H1 (cell line): Measurements from ENCODE around the gene SPOCK3. TPM values are rescaled to one million over a fixed set of nuclear protein-coding genes. Genes with fewer than 3 reads are reported as not detected.

Source experiments
- CTCF ChIA-PET: fragments of 300-600 bp; sonication (Branson Sonifier 250); formaldehyde crosslinking; loops from one replicate; lab custom pipeline; 2021; ENCODE audit not compliant: partially characterized antibody; lab: Charles Lee
- POLR2A ChIA-PET: fragments of 300-600 bp; sonication (Branson Sonifier 250); formaldehyde crosslinking; loops from one replicate; lab custom pipeline; 2021; ENCODE audit warnings: inconsistent platforms; ENCODE audit not compliant: partially characterized antibody; lab: Charles Lee
- DNase-seq, 2 experiments: peaks; one replicate each; pipeline versions ENCODE4 v3.0.0 to v3.0.0-alpha.2; 2010 to 2022; ENCODE audit warnings: low spot score in 2 of 2, low read depth in 1 of 2, mixed read lengths in 1 of 2
- FAIRE-seq: peaks from 2 replicates; lab custom pipeline; 2011; peaks lifted over from hg19 to GRCh38; lab: Jason Lieb, UNC
- H2AFZ ChIP-seq: 2 replicates; pipeline ENCODE4 v1.8.1; 2012; ENCODE audit warnings: low read length, inconsistent platforms
- H2AK5ac ChIP-seq: 2 replicates; pipeline ENCODE4 v1.6.1; 2013; ENCODE audit warnings: low read depth, low read length
- H2BK120ac ChIP-seq: replicated peaks from 2 replicates; pipeline ENCODE3; 2013; ENCODE audit warnings: low read depth, low read length, inconsistent platforms
- H2BK12ac ChIP-seq: 2 replicates; pipeline ENCODE4 v1.6.1; 2013; ENCODE audit warnings: low read depth, low read length
- H2BK15ac ChIP-seq: 2 replicates; pipeline ENCODE4 v1.6.1; 2013; ENCODE audit warnings: low read length
- H2BK20ac ChIP-seq: 2 replicates; pipeline ENCODE4 v1.6.1; 2013; ENCODE audit warnings: low read length
- H2BK5ac ChIP-seq: 2 replicates; pipeline ENCODE4 v1.6.1; 2013; ENCODE audit warnings: low read depth, low read length
- H3K14ac ChIP-seq: 2 replicates; pipeline ENCODE4 v1.6.1; 2013; ENCODE audit warnings: inconsistent platforms; ENCODE audit not compliant: insufficient read length
- H3K18ac ChIP-seq: 2 replicates; pipeline ENCODE4 v1.6.1; 2013; ENCODE audit warnings: low read length; ENCODE audit errors: extremely low read depth
- H3K23ac ChIP-seq: 2 replicates; pipeline ENCODE4 v1.6.1; 2013; ENCODE audit warnings: inconsistent platforms; ENCODE audit not compliant: insufficient read length
- H3K23me2 ChIP-seq: 2 replicates; pipeline ENCODE4 v1.6.1; 2013; ENCODE audit warnings: low read depth, low read length
- H3K27ac ChIP-seq: 2 replicates; pipeline ENCODE4 v1.6.1; 2011; ENCODE audit warnings: low read depth, low read length, inconsistent platforms
- H3K27me3 ChIP-seq, 4 experiments: replicated peaks in 1 of 4; 1 replicate in 1 of 4; 2 replicates in 3 of 4; pipeline versions ENCODE4 v1.6.1 to v1.8.1; 2011 to 2013; ENCODE audit warnings: low read length in 3 of 4, mild to moderate bottlenecking in 3 of 4, inconsistent platforms in 2 of 4, mixed read lengths in 2 of 4, moderate library complexity in 1 of 4; ENCODE audit not compliant: control insufficient read depth in 3 of 4, insufficient read depth in 3 of 4; ENCODE audit errors: extremely low read depth in 1 of 4
- H3K36me3 ChIP-seq, 4 experiments: 2 replicates each; pipeline versions ENCODE4 v1.6.1 to v1.8.1; 2011 to 2013; ENCODE audit warnings: mild to moderate bottlenecking in 4 of 4, low read length in 3 of 4, moderate library complexity in 2 of 4, control low read depth in 1 of 4, inconsistent platforms in 1 of 4; ENCODE audit not compliant: insufficient read depth in 4 of 4, control insufficient read depth in 2 of 4
- H3K4ac ChIP-seq: replicated peaks from 2 replicates; pipeline ENCODE3; 2013; ENCODE audit warnings: low read length, low read depth, mixed read lengths, inconsistent platforms; ENCODE audit not compliant: insufficient read length
- H3K4me1 ChIP-seq, 4 experiments: replicated peaks in 1 of 4; 1 replicate in 1 of 4; 2 replicates in 3 of 4; pipeline versions ENCODE4 v1.6.1 to v1.8.1; 2011 to 2013; ENCODE audit warnings: low read length in 3 of 4, inconsistent platforms in 2 of 4, mixed read lengths in 1 of 4; ENCODE audit not compliant: insufficient read depth in 4 of 4, control insufficient read depth in 3 of 4
- H3K4me2 ChIP-seq, 2 experiments: 2 replicates each; pipeline versions ENCODE4 v1.6.1 to v1.8.1; 2011 to 2013; ENCODE audit warnings: low read depth in 2 of 2, low read length in 2 of 2, control low read depth in 1 of 2, inconsistent platforms in 1 of 2, mild to moderate bottlenecking in 1 of 2; ENCODE audit not compliant: insufficient read depth in 1 of 2
- H3K4me3 ChIP-seq, 4 experiments: fragments of 200-600, 300-600 bp in 1 of 4; sonication (generic), shearing (Covaris generic), sonication (Bioruptor Twin) in 1 of 4; 2 replicates each; pipeline versions ENCODE4 v1.5.1 to v1.8.1; 2011 to 2016; ENCODE audit warnings: low read length in 4 of 4, low read depth in 3 of 4, control low read depth in 2 of 4, inconsistent platforms in 2 of 4, mild to moderate bottlenecking in 2 of 4, mixed read lengths in 1 of 4, moderate library complexity in 1 of 4; ENCODE audit not compliant: insufficient read depth in 2 of 4; ENCODE audit errors: extremely low read depth in 1 of 4
- H3K56ac ChIP-seq: replicated peaks from 2 replicates; pipeline ENCODE3; 2013; ENCODE audit warnings: low read depth, mild to moderate bottlenecking, mixed read lengths, low read length, inconsistent platforms; ENCODE audit not compliant: insufficient read length
- H3K79me1 ChIP-seq: 2 replicates; pipeline ENCODE4 v1.6.1; 2013; ENCODE audit warnings: low read depth, low read length, control low read depth
- H3K79me2 ChIP-seq, 2 experiments: 2 replicates each; pipeline versions ENCODE4 v1.6.1 to v1.8.1; 2012 to 2013; ENCODE audit warnings: low read length in 2 of 2, mild to moderate bottlenecking in 2 of 2, inconsistent platforms in 1 of 2; ENCODE audit not compliant: insufficient read depth in 2 of 2, control insufficient read depth in 1 of 2
- H3K9ac ChIP-seq, 4 experiments: replicated peaks in 1 of 4; 1 replicate in 1 of 4; 2 replicates in 3 of 4; pipeline versions ENCODE4 v1.6.1 to v1.8.1; 2011 to 2013; ENCODE audit warnings: low read depth in 3 of 4, low read length in 3 of 4, control low read depth in 2 of 4, mild to moderate bottlenecking in 2 of 4, moderate library complexity in 2 of 4, inconsistent platforms in 1 of 4; ENCODE audit errors: extremely low read depth in 1 of 4
- H3K9me3 ChIP-seq, 2 experiments: 2 replicates each; pipeline versions ENCODE4 v1.6.1 to v1.8.1; 2012 to 2013; ENCODE audit warnings: mild to moderate bottlenecking in 2 of 2, moderate library complexity in 2 of 2, control low read depth in 1 of 2, inconsistent platforms in 1 of 2, low read depth in 1 of 2, low read length in 1 of 2, mixed read lengths in 1 of 2; ENCODE audit not compliant: insufficient read depth in 2 of 2
- H4K20me1 ChIP-seq, 2 experiments: replicated peaks in 1 of 2; 2 replicates each; pipeline versions ENCODE3 to v1.8.1; 2011 to 2013; ENCODE audit warnings: inconsistent platforms in 2 of 2, low read length in 2 of 2, mild to moderate bottlenecking in 1 of 2; ENCODE audit not compliant: insufficient read depth in 2 of 2, control insufficient read depth in 1 of 2
- H4K5ac ChIP-seq: 2 replicates; pipeline ENCODE4 v1.6.1; 2013; ENCODE audit warnings: low read length, low read depth, mixed read lengths, inconsistent platforms; ENCODE audit not compliant: insufficient read length
- H4K8ac ChIP-seq: 2 replicates; pipeline ENCODE4 v1.8.0; 2013; ENCODE audit warnings: mild to moderate bottlenecking, moderate library complexity, low read length, inconsistent platforms; ENCODE audit not compliant: insufficient read depth; ENCODE audit errors: extremely low read depth
- H4K91ac ChIP-seq: replicated peaks from 2 replicates; pipeline ENCODE3; 2013; ENCODE audit warnings: low read length, mixed read lengths, inconsistent platforms; ENCODE audit not compliant: insufficient read length
- CBX8 ChIP-seq: fragments of 300-800, 300-1000 bp; sonication (generic); IDR thresholded peaks from 2 replicates; pipeline ENCODE4 v1.7.1; 2016; ENCODE audit warnings: low read depth, low read length, borderline replicate concordance
- GABPA ChIP-seq: IDR thresholded peaks from 2 replicates; pipeline ENCODE4 v1.6.1; 2011; ENCODE audit warnings: mild to moderate bottlenecking, low read length, moderate library complexity, borderline replicate concordance; ENCODE audit not compliant: insufficient read depth
- GTF2F1 ChIP-seq: IDR thresholded peaks from 2 replicates; pipeline ENCODE4 v1.6.1; 2012; ENCODE audit warnings: low read depth, low read length, improper control_type of control experiment, borderline replicate concordance
- TEAD4 ChIP-seq: IDR thresholded peaks from 2 replicates; pipeline ENCODE4 v1.6.1; 2012; ENCODE audit warnings: low read depth, low read length, inconsistent platforms, mixed read lengths
- WGBS, 2 experiments: shearing (Covaris generic) in 1 of 2; methylation state at CpG; one replicate each; pipeline versions ENCODE4 v1.1.6 to v1.1.7; 2013 to 2015; ENCODE audit warnings: low lambda C conversion rate in 2 of 2, mixed read lengths in 2 of 2, inconsistent platforms in 1 of 2, low coverage in 1 of 2, missing lambda C conversion rate in 1 of 2; ENCODE audit not compliant: insufficient replicate concordance in 2 of 2, insufficient coverage in 1 of 2, insufficient read length in 1 of 2; ENCODE audit errors: extremely low coverage in 1 of 2, missing lambda C conversion rate in 1 of 2; 5-methylcytosine and 5-hydroxymethylcytosine counted together
- polyA plus RNA-seq, 7 experiments: library from polyadenylated mRNA; depleted of rRNA in 3 of 7; stranded (reverse) in 5 of 7; unstranded in 2 of 7; fragments of >200 nt in 5 of 7; fragments of 200-250 nt in 2 of 7; gene quantifications; 1 replicate in 5 of 7; 2 replicates in 1 of 7; 4 replicates in 1 of 7; pipeline versions ENCODE4 v1.2.1 to v1.2.3, GENCODE V29; 2011 to 2013; ENCODE audit warnings: missing spikeins in 2 of 7, mixed read lengths in 2 of 7
- total RNA-seq: library from RNA; stranded (reverse); fragmentation: NEBNext Ultra II Directional; extraction: Animal tissue kit (Norgen Biotek cat#: 25700); gene quantifications from 2 replicates; pipeline ENCODE4 v1.2.1, GENCODE V29; 2021

Gene SPOCK3
- total and polyA plus RNA-seq, 2 of the 8 experiments (the other 6 are each of a cell fraction or from before 2014, with no cell fraction given), result 0.14 to 0.60 TPM

- Histone ChIP-seq H2BK120ac (no peak overlapping the region), H3K23me2 (no peaks in the 10 kb centered on the region), H3K27me3 (no peaks in the 10 kb centered on the region), H3K79me2 (no peaks in the 10 kb centered on the region), H4K8ac (peak overlapping the region; percentile 75), H3K79me1 (no peaks in the 10 kb centered on the region), H4K91ac (no peak overlapping the region), H3K9me3 (peaks cover 0 to 3% of the 10 kb centered on the region in 2 experiments; a peak in 1 of 4 replicates), H3K9ac (no peak overlapping the region)
- no peak for FAIRE-seq
- ChIA-PET CTCF (no interaction called here), POLR2A (no interaction called here)
- TF ChIP-seq CBX8, result no peak
- no peak for TF ChIP-seq GABPA
- no peak for TF ChIP-seq GTF2F1
- TF ChIP-seq TEAD4, result no peak
- TF ChIP-seq, all 59 proteins: peak for 0
- Histone ChIP-seq H3K14ac (no peak overlapping the region), H3K4me3 (no peak overlapping the region), H4K20me1 (no peaks in the 10 kb centered on the region), H3K36me3 (no peaks in the 10 kb centered on the region), H2BK15ac (no peak overlapping the region), H3K18ac (no peak overlapping the region), H4K5ac (no peak overlapping the region), H3K56ac (no peak overlapping the region), H3K27ac (no peak overlapping the region), H2BK20ac (no peak overlapping the region), H3K4ac (no peak overlapping the region), H2BK12ac (no peak overlapping the region), H2AK5ac (no peak overlapping the region), H3K4me1 (no peaks in the 10 kb centered on the region), H2AFZ (no peak overlapping the region), H3K23ac (no peak overlapping the region), H3K4me2 (no peak overlapping the region), H2BK5ac (no peak overlapping the region)
- DNase-seq, result no peak
- 89% methylated on average over 5 of the region's 5 CpGs; no CpG with 5 or more reads in 1 of the 2 experiments for WGBS, 2 experiments
Observed at GRCh38 chr4:166981847-166982246, 252.4 kb downstream of the SPOCK3 start.
